GM19372 (cell line): Measurements from ENCODE around the gene SDK1.
"Not testable (repeated sequence)": the region's sequence is repeated elsewhere in the genome, so short reads cannot be mapped to it uniquely, and the experiment has no call there.

Source experiments
- ATAC-seq: cut with Tn5 transposase; IDR thresholded peaks from one replicate; pipeline ENCODE4 v1.9.1; 2021; ENCODE audit warnings: mild to moderate bottlenecking, low read depth, moderate library complexity; ENCODE audit not compliant: unreplicated experiment

The SDK1 gene

DNA sequence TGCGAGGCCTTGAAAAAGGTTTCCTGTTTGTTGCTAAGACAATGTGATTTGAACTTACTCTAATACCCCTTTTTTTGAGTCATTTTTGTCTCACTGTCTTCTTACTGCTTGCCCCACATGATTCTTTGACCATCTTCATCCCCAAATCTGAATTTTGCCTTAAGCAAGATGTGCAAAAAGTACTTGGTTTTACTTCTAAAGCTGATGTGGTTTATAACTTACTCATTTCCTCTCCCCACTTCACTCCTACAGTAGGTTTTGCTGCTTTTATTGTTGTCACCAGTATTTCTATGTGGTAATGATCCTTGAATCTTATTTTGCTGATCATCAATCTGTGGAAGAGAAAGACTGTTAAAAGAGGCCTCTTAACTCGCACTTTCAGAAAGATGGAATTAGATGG lies 396.4 kb downstream of the SDK1 start:
- ATAC-seq: no peak

DNA sequence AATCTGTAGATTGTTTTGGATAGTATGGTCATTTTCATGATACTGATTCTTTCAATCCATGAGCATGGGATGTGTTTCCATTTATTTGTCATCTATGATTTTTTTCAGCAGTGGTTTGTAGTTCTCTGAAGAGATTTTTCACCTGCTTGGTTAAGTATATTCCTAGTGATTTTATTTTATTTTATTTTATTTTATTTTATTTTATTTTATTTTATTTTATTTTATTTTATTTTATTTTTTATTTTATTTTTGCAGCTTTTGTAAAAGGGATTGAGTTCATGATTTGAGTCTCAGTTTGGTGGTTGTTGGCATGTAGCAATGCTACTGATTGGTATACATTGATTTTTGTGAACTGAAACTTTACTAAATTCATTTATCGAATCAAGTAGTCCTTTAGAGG lies 404.2 kb downstream of the SDK1 start:
- ATAC-seq: no peak

DNA sequence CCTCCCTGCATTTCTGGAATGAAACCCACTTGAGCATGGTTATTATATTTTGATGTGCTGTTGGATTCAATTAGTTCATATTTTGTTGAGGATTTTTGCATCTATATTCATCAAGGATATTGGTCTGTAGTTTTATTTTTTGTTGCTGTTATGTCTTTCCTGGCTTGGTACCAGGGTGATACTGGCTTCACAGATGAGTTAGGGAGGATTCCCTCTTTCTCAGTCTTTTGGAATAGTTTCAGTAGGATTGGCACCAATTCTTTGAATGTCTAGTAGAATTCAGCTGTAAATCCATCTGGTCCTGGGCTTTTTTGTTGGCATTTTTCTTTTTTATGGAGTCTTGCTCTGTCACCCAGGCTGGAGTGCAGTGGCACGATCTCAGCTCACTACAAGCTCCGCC lies 405.0 kb downstream of the SDK1 start:
- not testable (repeated sequence) for ATAC-seq

DNA sequence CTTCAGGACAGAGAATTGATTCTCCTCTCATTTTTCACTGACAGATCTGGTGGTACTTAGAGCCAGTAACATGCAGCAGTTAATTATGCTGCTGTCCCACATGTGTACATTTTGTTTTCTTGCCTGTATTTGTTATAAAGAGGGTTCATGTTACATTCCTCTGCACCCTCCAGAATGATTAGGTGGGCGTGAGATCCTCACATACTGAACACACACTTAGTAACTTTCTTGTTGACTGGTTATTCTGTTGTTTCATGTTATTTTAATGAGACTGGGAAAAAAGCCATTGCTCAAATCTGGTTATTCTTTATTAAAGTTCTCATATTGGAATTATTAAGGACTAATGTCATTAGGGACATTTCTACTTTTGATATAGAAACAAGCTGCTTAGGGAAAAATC lies 409.1 kb downstream of the SDK1 start:
- no peak for ATAC-seq

DNA sequence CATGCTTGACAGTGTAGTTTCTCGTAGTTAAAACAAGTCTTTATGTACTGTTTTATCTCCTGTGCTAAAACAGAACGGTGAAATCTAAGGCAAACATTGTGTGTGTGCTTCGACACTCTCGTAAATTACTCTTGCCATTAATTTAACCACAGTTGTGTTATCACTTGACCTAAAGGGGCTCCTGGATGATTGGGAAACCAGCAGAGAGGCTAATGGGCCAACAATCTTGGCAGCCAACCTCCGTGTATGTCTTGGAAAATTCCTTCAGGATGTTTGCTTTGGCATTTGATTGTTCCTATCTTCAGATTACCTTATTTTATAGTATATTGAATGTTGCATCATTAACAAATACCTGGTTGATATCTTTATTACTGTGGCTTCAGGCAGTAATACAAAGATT lies 409.5 kb downstream of the SDK1 start:
- no peak for ATAC-seq

DNA sequence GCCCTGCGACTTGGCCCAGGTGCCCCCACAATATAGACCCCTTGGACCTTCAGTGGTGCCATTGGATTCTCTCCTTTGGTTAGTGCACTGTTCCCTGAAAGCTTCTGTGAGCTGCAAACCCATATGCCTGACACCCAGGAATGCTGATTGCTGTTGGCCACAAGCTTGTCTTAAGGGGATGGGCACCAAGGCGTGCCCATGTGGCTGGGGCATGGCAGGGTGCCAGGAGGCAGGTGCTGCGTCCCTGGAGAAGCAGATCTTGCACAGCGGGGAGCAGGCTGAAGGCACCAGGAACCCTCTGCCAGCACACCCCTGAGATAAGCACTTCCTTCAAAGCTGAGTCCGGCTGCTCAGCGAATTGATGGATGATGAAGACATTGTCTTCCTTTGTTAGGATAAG lies 411.8 kb downstream of the SDK1 start:
- ATAC-seq: no peak

DNA sequence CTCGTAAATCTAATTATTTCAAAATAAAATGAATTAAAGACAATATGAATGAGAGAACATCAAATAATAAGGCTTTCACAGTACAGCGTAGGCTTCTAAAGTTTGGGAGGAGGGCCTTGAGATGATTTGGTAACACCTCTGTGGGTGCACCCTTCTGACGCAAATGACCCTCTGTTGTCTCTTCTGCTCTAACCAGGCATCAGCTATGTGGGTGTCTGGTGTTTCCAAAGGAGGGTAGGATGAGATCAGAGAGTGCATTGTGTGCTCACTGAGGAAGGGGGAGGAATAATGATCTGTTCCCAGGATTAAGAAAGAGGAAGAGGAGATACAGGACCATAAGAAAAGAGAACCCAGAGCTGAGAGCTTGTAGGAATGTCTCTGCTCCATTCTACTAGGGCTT lies 420.4 kb downstream of the SDK1 start:
- no peak for ATAC-seq

DNA sequence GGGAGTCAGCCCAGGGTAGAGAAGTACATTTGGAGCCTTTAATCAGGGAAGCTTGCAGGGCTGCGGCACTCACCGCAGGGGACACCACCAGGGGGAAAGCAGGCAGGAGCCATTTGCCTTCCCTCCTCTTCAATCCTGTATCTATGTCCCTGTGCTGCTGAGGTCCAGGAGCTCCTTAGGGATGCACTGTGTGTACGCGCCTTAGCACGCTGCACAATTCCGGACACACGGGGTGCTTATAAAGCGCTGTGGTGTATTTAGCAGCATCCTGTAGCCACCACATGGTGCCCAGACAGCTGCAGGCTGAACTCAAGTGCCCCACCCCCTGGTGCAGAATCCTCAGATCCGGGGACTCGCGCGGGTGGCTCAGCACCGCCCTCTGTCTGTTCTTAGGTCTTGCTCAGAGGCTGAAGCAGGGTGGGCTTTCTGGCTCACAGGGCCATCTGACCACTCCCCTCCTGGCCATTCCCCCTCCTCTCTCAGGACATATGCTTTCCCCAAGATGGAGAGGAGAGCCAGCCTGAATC lies 421.4 kb downstream of the SDK1 start:
- ATAC-seq: no peak

DNA sequence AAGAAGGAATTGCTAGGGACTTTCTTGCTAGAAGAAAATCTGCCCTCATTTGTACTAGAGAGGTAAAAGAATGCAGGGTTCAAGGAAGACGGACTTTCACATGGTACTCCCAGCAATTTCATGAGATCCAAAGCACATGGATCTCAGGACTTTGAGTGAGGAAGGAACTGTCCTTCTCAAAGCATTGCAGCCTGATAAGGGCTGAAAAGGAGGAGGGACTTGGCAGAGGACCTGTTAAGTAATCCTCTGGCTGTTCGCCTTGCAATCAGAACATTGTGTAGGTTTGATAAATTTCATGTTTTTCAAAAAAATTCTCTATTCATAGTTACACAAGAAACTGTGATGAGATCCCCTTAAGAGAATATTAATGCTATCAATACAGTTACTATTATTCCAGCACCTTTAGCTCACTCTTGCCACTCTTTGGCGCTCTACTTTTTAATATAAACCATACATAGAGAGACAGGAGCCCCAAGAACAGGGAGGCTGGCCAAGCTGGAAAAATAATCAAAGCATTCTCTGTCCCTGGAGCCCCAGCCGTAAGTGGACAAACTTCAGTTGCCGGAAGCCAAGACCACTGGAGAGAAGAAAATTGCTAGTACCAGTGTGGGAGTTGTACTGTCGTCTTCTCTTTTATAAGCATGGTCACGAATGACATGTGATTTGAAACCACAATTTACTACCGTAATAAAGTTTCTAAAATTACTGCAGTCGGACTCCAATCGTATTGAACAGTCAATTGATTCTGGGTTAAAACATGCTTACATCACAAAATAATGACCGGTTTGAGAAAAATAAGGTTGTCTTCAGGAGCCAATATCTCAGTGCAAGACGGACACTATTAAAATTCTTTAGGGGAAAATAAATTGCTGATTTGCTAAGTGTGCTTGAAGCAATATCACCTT lies 424.4 kb downstream of the SDK1 start:
- ATAC-seq: no peak

DNA sequence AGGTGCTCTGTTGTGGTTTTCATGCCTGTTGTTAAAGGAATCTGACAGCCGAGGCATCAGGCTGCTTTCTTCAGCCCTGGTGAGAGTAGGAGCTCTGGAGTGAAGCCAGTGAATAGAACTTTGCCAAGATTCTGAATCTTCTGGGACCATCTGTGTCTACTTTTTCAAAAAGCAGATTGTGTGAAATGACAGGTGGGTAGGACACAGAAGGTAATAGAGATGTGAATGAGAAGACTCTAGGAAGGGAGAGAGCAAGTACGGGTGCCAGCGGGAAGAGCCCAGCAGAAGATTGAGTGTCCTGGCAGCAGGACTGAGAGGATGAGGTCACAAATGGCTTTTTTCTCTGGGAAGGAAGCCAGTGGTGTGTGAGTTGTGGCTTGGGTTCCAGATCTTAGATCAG lies 429.2 kb downstream of the SDK1 start:
- no peak for ATAC-seq

DNA sequence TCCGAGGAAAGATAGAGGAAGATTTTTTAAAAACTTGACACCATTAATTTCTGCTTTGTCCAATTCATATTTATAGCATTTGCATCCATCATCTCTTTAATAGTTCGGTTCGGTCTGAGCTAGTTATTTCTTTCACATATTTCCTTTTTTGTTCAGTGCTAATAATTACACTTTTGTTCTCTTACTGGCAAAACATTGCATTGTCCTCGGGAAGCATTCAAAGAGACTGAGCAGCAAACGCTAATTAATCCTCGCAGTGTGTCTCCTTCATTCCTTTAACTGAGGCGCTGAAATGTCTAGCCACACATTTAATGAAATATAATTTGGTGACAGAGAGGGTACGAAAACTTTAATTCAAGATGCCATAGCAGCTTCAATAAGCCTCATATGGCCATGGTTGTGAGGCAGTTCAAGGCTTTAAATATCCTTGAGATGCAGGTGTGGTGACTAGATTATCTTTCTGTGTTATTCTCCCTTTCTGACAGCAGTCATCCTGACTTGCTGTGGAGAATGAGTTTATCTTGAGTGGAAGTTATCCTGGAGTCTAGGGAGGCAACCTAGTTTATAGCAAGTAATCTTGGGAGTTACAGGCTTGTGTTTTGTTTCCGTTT lies 431.4 kb downstream of the SDK1 start:
- ATAC-seq: no peak

DNA sequence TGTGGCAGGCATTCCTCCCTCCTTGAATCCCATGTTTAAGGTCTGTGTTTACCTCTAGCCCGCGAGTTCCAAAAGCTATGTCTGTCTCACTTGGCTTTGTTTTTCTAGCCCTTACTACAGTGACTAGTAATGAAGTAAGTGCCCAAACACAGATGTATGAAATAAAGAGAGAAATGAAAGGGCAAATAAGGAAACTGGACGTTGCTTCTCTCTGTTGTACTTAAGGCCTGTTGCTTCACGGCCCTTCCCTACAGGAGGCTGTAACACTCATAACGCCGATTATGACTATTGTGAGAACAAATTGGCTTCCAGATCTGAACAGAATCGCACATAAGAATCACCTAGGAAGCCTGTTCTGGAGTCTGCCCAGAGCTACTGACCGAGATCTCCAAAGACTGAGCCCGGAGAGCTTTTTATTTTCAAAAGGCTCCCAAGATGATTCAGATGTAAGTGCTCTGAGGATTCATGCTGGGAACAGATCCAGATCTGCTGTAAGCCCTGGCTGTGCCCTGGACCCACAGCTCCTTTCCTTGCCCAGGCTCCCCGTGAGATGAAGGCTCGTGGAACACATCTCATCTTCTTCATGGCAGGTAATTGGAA lies 432.6 kb downstream of the SDK1 start:
- ATAC-seq: no peak

DNA sequence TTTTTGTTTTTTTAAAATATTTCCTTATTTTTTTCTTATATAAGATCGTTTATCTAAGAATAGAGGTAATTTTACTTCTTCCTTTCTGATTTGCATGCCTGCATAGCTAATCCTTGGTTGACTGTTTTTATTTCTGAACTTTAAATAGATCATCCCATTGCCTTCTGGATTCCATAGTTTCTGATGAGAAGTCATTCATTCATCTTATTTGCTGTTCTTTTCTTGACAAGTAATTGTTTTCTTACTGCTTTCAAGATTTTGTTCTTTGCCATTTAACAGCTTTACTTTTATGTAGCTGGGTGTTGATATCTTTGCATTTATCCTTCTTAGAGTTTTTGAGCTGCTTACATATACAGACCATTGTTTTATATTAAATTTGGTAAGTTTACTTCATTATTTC lies 437.9 kb downstream of the SDK1 start:
- no peak for ATAC-seq

DNA sequence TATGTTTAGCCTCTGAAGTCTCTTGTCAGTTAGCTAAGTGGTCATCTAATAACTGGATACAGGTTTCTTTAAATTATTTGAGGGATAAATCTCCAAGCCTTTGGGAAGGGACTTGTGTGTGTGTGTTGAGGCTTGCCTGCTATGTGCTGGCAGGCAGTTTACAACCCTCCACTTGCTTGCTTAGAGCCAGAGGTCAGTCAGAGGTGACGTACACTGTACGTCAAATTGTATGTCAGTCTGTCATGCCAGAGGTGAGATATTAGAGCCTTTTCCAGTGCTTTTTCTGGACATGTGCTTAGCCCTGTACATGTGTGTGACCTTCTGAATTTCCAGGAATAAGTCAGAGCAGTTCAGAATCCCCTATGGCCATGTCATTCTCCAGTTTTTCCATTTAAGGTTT lies 438.9 kb downstream of the SDK1 start:
- ATAC-seq: no peak

DNA sequence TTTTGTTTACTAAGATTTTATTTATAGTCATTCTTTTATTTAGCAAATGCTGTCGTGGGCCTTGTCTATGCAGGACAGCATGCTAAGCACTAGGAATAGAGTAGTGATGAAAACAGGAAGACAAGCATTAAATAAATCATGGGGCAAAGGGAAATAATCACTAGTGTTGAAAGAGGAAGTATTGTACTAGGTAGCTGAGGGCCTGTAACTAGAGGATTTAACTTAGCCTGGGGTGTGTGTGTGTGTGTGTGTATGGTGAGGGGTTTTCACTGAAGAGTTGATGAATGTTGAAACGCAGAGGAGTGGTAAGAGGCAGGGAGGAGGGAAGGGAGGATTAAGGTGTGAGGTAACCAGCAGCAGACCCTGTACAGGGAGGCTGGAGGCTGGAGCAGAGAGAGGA lies 446.4 kb downstream of the SDK1 start:
- no peak for ATAC-seq

DNA sequence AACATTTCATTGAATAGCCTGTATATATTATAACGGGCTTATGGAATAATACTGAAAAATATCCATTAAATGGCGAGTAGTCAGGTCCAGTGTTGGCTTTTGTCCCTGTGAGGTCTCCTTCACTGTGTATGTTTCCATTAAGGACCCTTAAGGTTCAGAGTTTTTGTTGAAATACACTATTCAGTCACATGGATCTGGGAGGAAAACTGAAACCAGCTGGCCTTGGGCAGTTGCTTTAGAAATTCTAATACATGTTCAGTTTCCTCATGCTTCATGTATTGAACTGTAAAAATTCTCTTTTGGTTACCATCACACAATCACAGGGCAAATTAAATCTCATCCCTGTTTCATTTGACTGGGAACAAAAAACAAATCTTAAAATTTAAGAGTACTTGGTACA lies 447.3 kb downstream of the SDK1 start:
- no peak for ATAC-seq

DNA sequence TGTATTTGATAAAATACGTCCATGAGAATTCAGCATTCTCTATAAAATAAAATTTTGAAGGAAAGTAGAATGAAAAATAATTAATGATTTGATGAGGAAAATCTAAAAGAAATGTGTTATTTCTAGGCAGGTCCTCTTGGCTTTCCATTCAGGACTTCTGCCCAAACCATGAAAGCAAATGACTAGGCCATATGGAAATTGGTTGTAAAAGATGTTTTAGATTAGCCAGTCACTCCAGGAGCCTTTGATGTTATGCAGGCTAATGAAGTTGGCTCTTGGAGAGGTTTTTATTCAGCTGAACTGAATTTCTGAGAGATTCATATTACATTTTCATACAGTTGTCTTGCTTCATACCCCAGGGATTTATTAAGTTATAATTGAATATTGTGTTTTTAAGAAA lies 452.8 kb downstream of the SDK1 start:
- ATAC-seq: no peak

DNA sequence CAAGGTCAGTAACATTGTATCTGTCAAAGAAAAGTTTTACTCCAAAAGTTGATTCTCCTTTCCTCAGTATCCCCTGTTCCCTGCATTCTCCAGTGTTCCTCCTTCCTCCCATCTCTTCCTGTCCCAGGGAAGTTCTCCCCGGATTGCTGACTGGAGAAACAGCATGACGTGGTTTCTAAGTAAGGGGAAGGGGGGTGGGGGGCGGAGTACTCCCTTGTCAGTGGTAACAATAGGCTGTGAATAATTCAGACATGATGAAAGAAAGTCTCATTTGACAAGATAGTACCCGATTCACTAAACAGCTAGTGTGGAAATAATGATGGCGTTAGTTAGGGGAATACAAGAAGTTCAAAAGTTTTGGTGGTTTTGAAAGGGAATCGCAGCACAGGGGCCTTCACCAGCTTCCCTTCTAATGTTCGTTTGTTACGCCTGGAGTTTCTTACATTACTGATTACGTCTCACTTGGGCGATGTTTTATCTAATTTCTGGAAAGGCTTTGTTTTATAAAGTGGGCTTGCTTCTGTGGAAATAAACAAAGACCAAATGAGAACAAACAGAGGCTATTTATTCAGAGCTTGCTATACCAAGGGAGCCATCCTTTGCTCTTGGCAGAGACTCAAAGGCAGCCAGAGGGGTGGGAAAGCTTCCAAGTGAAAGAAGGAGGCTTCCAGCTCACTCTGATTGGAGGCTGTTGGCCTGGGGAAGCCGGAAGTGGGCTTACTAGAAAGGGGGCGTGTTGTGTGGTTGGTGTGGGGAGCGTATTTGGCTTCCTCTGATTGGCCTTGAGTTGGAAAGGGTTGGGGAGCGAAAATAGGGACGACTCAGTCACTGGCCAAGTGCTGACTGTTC lies 453.7 kb downstream of the SDK1 start:
- no peak for ATAC-seq

DNA sequence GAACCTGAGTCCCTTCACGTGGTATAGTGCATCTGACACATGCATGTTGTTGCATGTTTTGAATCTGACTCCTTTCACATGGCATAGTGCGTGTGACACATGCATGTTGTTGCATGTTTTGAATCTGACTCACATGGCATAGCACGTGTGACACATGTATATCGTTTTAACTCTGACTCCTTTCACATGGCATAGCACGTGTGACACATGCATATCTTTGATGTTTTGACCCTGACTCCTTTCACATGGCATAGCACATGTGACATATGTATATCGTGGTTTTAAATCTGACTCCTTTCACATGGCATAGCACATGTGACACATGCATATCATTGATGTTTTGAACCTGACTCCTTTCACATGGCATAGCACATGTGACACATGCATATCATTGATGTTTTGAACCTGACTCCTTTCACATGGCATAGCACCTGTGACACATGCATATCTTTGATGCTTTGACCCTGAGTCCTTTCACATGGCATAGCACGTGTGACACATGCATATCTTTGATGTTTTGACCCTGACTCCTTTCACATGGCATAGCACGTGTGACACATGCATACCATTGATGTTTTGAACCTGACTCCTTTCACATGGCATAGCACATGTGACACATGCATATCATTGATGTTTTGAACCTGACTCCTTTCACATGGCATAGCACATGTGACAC lies 454.9 kb downstream of the SDK1 start:
- not testable (repeated sequence) for ATAC-seq

DNA sequence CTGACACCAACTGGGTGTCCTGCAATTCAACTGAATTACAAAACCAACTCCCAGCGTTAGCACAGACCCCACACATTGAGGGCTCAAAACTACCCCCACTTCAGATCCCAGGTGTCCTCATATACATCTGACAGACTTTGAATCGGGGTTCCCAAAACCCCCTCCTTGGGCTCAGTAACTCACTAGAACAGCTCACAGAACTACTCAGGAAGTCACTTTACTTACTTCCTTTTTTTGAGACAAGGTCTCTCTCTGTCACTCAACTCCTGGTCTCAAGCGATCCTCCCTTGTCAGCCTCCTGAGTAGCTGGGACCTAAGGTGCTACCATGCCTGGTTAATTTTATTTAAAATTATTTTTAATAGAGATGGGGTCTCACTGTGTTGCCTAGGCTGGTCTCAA lies 456.0 kb downstream of the SDK1 start:
- ATAC-seq: no peak
